Sigmoid colon (tissue), 7 donors: ENCODE data around the gene EAF2. TPM values are rescaled to one million over a fixed set of nuclear protein-coding genes. Genes with fewer than 3 reads are reported as not detected.
"Not testable (repeated sequence)": the region's sequence is repeated elsewhere in the genome, so short reads cannot be mapped to it uniquely, and the experiment has no call there.

Experiments
- DNase-seq: peaks from one replicate; pipeline ENCODE4 v3.0.0-alpha.2; 2019
- H3K27ac ChIP-seq, 4 donors: fragments of 200-600 bp; sonication (generic); one replicate each; pipeline ENCODE4 v1.5.1; 2016 to 2019; ENCODE audit warnings: mild to moderate bottlenecking in 1 of 4
- H3K27me3 ChIP-seq, 3 donors: fragments of 200-600 bp; sonication (generic); one replicate each; pipeline ENCODE4 v1.5.1; 2019; ENCODE audit warnings: mild to moderate bottlenecking in 1 of 3
- H3K36me3 ChIP-seq, 4 donors: fragments of 200-600 bp; sonication (generic); one replicate each; pipeline ENCODE4 v1.5.1; 2016 to 2019
- H3K4me1 ChIP-seq, 4 donors: fragments of 200-600 bp; sonication (generic); one replicate each; pipeline ENCODE4 v1.5.1; 2017 to 2019
- H3K4me3 ChIP-seq, 4 donors: fragments of 200-600 bp; sonication (generic); one replicate each; pipeline ENCODE4 v1.5.1; 2017 to 2019; ENCODE audit warnings: mild to moderate bottlenecking in 2 of 4, moderate library complexity in 1 of 4
- H3K9me3 ChIP-seq, 4 donors: fragments of 200-600 bp in 3 of 4; sonication (generic) in 3 of 4; one replicate each; pipeline versions ENCODE4 v1.5.1 to v1.6.1; 2013 to 2019
- CTCF ChIP-seq, 4 experiments: fragments of 450-650 bp in 3 of 4; fragments of 200-600 bp in 1 of 4; IDR thresholded peaks; one replicate each; pipeline ENCODE4 v1.5.1; 2016 to 2019; ENCODE audit warnings: antibody characterized with exemption in 4 of 4, mild to moderate bottlenecking in 3 of 4, moderate library complexity in 2 of 4
- EP300 ChIP-seq, 4 donors: sonication (generic); formaldehyde crosslinking; IDR thresholded peaks; one replicate each; pipeline ENCODE4 v1.6.1; 2017; ENCODE audit warnings: antibody characterized with exemption in 4 of 4
- POLR2A ChIP-seq, 2 donors: fragments of 450-650 bp; IDR thresholded peaks; one replicate each; pipeline ENCODE4 v1.6.1; 2016; ENCODE audit warnings: antibody characterized with exemption in 2 of 2, mild to moderate bottlenecking in 2 of 2, moderate library complexity in 2 of 2
- POLR2AphosphoS5 ChIP-seq, 4 donors: sonication (generic); formaldehyde crosslinking; IDR thresholded peaks; one replicate each; pipeline ENCODE4 v1.6.1; 2017; ENCODE audit warnings: antibody characterized with exemption in 4 of 4
- WGBS, 2 donors: extraction: QIAGEN DNeasy Blood & Tissue Kit; methylation state at CpG; one replicate each; pipeline ENCODE4 v1.1.7; 2013; 5-methylcytosine and 5-hydroxymethylcytosine counted together
- intact Hi-C: fragments of 100-400 bp; cut with DNase I; formaldehyde crosslinking; loops from one replicate; pipeline ENCODE4 v1.15.1; 2023
- polyA plus RNA-seq, 3 donors: library from polyadenylated mRNA; stranded (reverse); fragments of 200-250 nt; gene quantifications; one replicate each; pipeline ENCODE4 v1.2.3, GENCODE V29; 2013
- total RNA-seq, 4 donors: library from RNA; depleted of rRNA; stranded (reverse); fragments of >200 nt; gene quantifications; one replicate each; pipeline ENCODE4 v1.1.0, GENCODE V29; 2016
- donor health status: healthy with polysubstance abuse.
- donor health status: Bipolar disorder and iron deficiency.
- donor health status: healthy.

Gene EAF2
- total and polyA plus RNA-seq, 7 donors: 3.3 to 16.0 (median 7.8) TPM

- TF ChIP-seq CTCF (IDR thresholded peaks at IDR 0.05) (no peak), POLR2A (IDR thresholded peaks at IDR 0.05) (no peak), EP300 (IDR thresholded peaks at IDR 0.05) (no peak), POLR2AphosphoS5 (IDR thresholded peaks at IDR 0.05) (no peak)
- WGBS, 2 donors: 93% methylated on average over 2 of the region's 2 CpGs
- H3K9me3 ChIP-seq: no peaks in the 10 kb centered on the region
- no peak overlapping the region for H3K4me3 ChIP-seq
- intact Hi-C loops: no loop called here
- H3K4me1 ChIP-seq: no peaks in the 10 kb centered on the region
- H3K27me3 ChIP-seq: no peaks in the 10 kb centered on the region
- H3K36me3 ChIP-seq: peaks cover 0 to under 1% (median 0%) of the 10 kb centered on the region in 4 donors
- no peak overlapping the region for H3K27ac ChIP-seq
- DNase-seq: no peak
Measured at GRCh38 chr3:121852256-121852655, 17.2 kb downstream of the EAF2 start.

GRCh38 chr3:121855555-121855954 lies 20.5 kb downstream of the EAF2 start:
- Histone ChIP-seq H3K27ac (no peak overlapping the region), H3K9me3 (no peaks in the 10 kb centered on the region), H3K4me1 (no peaks in the 10 kb centered on the region), H3K4me3 (no peak overlapping the region), H3K27me3 (no peaks in the 10 kb centered on the region), H3K36me3 (peaks cover 0 to 5% (median 0%) of the 10 kb centered on the region in 4 donors)
- DNase-seq: no peak
- 41 to 60% methylated on average over 5 of the region's 5 CpGs for WGBS, 2 donors
- intact Hi-C loops: no loop called here
- TF ChIP-seq CTCF (IDR thresholded peaks at IDR 0.05) (no peak), POLR2A (IDR thresholded peaks at IDR 0.05) (no peak), EP300 (IDR thresholded peaks at IDR 0.05) (no peak)

DNA sequence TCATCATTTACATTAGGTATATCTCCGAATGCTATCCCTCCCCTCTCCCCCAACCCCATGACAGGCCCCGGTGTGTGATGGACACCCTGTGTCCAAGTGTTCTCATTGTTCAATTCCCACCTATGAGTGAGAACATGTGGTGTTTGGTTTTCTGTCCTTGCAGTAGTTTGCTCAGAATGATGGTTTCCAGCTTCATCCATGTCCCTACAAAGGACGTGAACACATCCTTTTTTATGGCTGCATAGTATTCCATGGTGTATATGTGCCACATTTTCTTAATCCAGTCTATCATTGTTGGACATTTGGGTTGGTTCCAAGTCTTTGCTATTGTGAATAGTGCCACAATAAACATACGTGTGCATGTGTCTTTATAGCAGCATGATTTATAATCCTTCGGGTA lies 22.8 kb downstream of the EAF2 start:
- H3K36me3 ChIP-seq, H3K9me3 ChIP-seq, H3K4me1 ChIP-seq, H3K27me3 ChIP-seq, H3K4me3 ChIP-seq, DNase-seq, intact Hi-C loops, H3K27ac ChIP-seq: not testable (repeated sequence)
- WGBS, 2 donors: 97 to 98% methylated on average over 4 of the region's 5 CpGs

- H3K27me3 ChIP-seq, H3K4me3 ChIP-seq, H3K36me3 ChIP-seq, H3K27ac ChIP-seq, DNase-seq, H3K4me1 ChIP-seq, intact Hi-C loops, H3K9me3 ChIP-seq: not testable (repeated sequence)
- WGBS, 2 donors: 96% methylated on average over 9 of the region's 9 CpGs
Measured at GRCh38 chr3:121863247-121863646, 28.2 kb downstream of the EAF2 start.

DNA sequence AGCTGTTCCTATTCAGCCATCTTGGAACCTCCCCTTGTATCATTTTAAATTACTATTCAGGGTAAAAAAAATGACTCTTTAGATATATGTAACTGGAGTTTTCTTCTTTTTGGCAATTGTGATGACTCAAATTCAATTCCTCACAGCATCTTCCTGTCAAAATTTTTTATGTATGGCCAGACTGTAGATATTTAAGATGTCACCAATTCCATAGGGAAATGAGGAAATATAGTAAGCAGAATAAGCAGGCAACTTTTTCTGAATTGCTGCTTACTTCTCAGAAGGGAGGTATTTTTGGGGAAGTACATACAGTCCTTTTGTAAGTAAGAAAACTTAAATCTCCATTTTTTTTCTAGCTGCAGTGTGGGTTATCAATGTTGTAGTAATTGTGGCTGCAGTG lies 28.8 kb downstream of the EAF2 start:
- Histone ChIP-seq H3K27ac (no peak overlapping the region), H3K9me3 (no peaks in the 10 kb centered on the region), H3K27me3 (no peaks in the 10 kb centered on the region), H3K4me1 (no peaks in the 10 kb centered on the region), H3K36me3 (peaks cover 0 to 3% (median 0%) of the 10 kb centered on the region in 4 donors), H3K4me3 (no peak overlapping the region)
- no peak for TF ChIP-seq POLR2A (IDR thresholded peaks at IDR 0.05)
- TF ChIP-seq CTCF (IDR thresholded peaks at IDR 0.05): no peak
- TF ChIP-seq EP300 (IDR thresholded peaks at IDR 0.05): no peak
- no peak for TF ChIP-seq POLR2AphosphoS5 (IDR thresholded peaks at IDR 0.05)
- DNase-seq: no peak
- intact Hi-C loops: no loop called here

- 78 to 95% methylated on average over 2 of the region's 2 CpGs for WGBS, 2 donors
- DNase-seq: no peak
- no peaks in the 10 kb centered on the region for H3K27me3 ChIP-seq
- intact Hi-C loops: no loop called here
- H3K4me1 ChIP-seq: no peaks in the 10 kb centered on the region
- H3K27ac ChIP-seq: no peak overlapping the region
- no peak overlapping the region for H3K4me3 ChIP-seq
- TF ChIP-seq POLR2A (IDR thresholded peaks at IDR 0.05): no peak
- no peak for TF ChIP-seq POLR2AphosphoS5 (IDR thresholded peaks at IDR 0.05)
- no peak for TF ChIP-seq EP300 (IDR thresholded peaks at IDR 0.05)
- no peak for TF ChIP-seq CTCF (IDR thresholded peaks at IDR 0.05)
- H3K9me3 ChIP-seq: no peaks in the 10 kb centered on the region
- peaks cover 0 to 9% (median 0%) of the 10 kb centered on the region in 4 donors for H3K36me3 ChIP-seq
Measured at GRCh38 chr3:121869736-121870135, 34.7 kb downstream of the EAF2 start.
